Skeletal muscle satellite cell (primary cell): ENCODE data around the gene PRELID1.

ENCODE experiments used
- H3K27me3 ChIP-seq: 2 replicates; pipeline ENCODE4 v1.7.0; 2013; ENCODE audit warnings: low read length; ENCODE audit not compliant: control insufficient read depth, insufficient read depth
- H3K36me3 ChIP-seq: 2 replicates; pipeline ENCODE4 v1.7.0; 2013; ENCODE audit warnings: mild to moderate bottlenecking, control low read depth, low read length; ENCODE audit not compliant: insufficient read depth
- H3K4me1 ChIP-seq: 2 replicates; pipeline ENCODE4 v1.7.0; 2013; ENCODE audit warnings: low read length; ENCODE audit not compliant: control insufficient read depth, insufficient read depth
- H3K4me2 ChIP-seq: 2 replicates; pipeline ENCODE4 v1.7.0; 2013; ENCODE audit warnings: mild to moderate bottlenecking, low read length
- H3K4me3 ChIP-seq: 2 replicates; pipeline ENCODE4 v1.7.0; 2013; ENCODE audit warnings: low read length
- H3K9ac ChIP-seq: 2 replicates; pipeline ENCODE4 v1.7.0; 2013; ENCODE audit warnings: mild to moderate bottlenecking, low read depth, low read length, moderate library complexity
- H3K9me3 ChIP-seq: replicated peaks from 2 replicates; pipeline ENCODE4 v1.7.0; 2013; ENCODE audit warnings: mild to moderate bottlenecking, control low read depth, low read length

The PRELID1 gene

DNA sequence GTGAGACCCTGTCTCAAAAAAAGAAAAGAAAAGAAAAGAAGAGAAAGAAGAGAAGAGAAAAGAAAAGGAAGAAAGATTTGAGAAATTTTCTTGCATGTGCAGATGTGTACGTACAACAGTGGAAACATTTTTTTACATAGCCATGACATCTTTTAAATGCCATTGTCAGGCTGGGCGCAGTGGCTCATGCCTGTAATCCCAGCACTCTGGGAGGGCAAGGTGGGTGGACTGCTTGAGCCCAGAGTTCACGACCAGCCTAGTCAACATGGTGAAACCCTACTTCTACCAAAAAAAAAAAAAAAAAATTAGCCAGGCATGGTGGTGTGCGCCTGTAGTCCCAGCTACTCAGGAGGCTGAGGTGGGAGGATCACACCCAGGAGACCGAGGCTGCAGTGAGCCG is 41.3 kb downstream of the PRELID1 start:
- Histone ChIP-seq H3K27me3 (no peaks in the 10 kb centered on the region), H3K36me3 (peaks cover 32% of the 10 kb centered on the region), H3K4me1 (peaks cover 8% of the 10 kb centered on the region), H3K4me3 (no peak overlapping the region), H3K9ac (no peak overlapping the region), H3K4me2 (no peak overlapping the region), H3K9me3 (no peaks in the 10 kb centered on the region)

GRCh38 chr5:177346820-177347219 is 43.2 kb downstream of the PRELID1 start:
- Histone ChIP-seq H3K4me2 (no peak overlapping the region), H3K36me3 (peaks cover 27% of the 10 kb centered on the region), H3K27me3 (no peaks in the 10 kb centered on the region), H3K4me1 (peaks cover 19% of the 10 kb centered on the region), H3K9me3 (no peaks in the 10 kb centered on the region), H3K4me3 (no peak overlapping the region), H3K9ac (no peak overlapping the region)

DNA sequence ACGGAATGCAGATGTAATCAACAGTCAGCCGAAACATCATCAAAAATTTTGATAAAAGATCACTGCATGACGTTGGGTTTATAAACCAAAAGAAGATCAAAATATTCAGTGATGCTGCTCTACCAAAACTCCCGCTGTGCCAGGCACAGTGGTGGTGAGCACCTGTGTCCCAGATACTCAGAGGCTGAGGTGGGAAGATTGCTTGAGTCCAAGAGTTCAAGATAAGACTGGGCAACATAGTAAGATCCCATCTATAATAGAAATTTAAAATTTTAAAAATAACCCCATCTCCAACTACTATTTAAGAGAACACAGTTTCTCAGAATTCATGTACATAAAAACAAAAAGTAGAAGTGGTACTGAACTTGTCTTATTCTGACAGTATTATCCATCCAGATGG is 44.1 kb downstream of the PRELID1 start:
- peaks cover 27% of the 10 kb centered on the region for H3K36me3 ChIP-seq

GRCh38 chr5:177349362-177349647 is 45.7 kb downstream of the PRELID1 start:
- H3K36me3 ChIP-seq: peaks cover 20% of the 10 kb centered on the region
- no peak overlapping the region for H3K9ac ChIP-seq
- H3K9me3 ChIP-seq: no peaks in the 10 kb centered on the region
- peak overlapping the region; percentile 98 for H3K4me2 ChIP-seq
- H3K27me3 ChIP-seq: no peaks in the 10 kb centered on the region
- no peak overlapping the region for H3K4me3 ChIP-seq
- peaks cover 23% of the 10 kb centered on the region for H3K4me1 ChIP-seq

More for the DNA sequence above, 44.1 kb downstream of the PRELID1 start:
- Histone ChIP-seq H3K4me3 (no peak overlapping the region), H3K4me2 (no peak overlapping the region), H3K9ac (no peak overlapping the region), H3K27me3 (no peaks in the 10 kb centered on the region), H3K9me3 (no peaks in the 10 kb centered on the region), H3K4me1 (peaks cover 23% of the 10 kb centered on the region)

DNA sequence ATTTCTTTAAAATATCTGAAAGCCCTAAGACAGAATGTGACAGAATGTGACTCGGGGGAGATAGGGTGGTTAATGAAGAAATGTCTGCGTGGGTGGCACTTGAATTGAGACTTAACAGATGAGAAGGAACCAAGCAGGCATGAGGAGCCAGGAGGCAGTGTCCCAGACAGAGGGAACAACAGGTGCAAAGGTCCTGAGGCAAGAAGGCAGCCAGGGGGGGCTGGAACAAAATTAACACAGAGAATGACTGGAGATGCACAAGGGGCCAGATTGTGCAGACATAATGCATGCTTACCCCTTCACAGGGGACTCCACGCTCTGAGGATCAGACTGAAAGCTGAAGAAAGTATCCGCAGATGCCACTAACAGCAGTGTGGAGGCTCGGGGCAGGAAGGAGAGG is 46.2 kb downstream of the PRELID1 start:
- peaks cover 20% of the 10 kb centered on the region for H3K36me3 ChIP-seq
- peak overlapping the region; percentile 98 for H3K4me2 ChIP-seq
- no peaks in the 10 kb centered on the region for H3K9me3 ChIP-seq
- H3K4me3 ChIP-seq: peak overlapping the region; percentile 74
- peaks cover under 1% of the 10 kb centered on the region for H3K27me3 ChIP-seq
- peaks cover 23% of the 10 kb centered on the region for H3K4me1 ChIP-seq
- no peak overlapping the region for H3K9ac ChIP-seq

- H3K27me3 ChIP-seq: peaks cover 3% of the 10 kb centered on the region
- peak overlapping the region; percentile 98 for H3K4me2 ChIP-seq
- H3K9me3 ChIP-seq: no peaks in the 10 kb centered on the region
- peaks cover 20% of the 10 kb centered on the region for H3K36me3 ChIP-seq
- peak overlapping the region; percentile 96 for H3K9ac ChIP-seq
- peaks cover 23% of the 10 kb centered on the region for H3K4me1 ChIP-seq
- H3K4me3 ChIP-seq: peak overlapping the region; percentile 74
Measured at GRCh38 chr5:177350776-177351391, 47.3 kb downstream of the PRELID1 start.

DNA sequence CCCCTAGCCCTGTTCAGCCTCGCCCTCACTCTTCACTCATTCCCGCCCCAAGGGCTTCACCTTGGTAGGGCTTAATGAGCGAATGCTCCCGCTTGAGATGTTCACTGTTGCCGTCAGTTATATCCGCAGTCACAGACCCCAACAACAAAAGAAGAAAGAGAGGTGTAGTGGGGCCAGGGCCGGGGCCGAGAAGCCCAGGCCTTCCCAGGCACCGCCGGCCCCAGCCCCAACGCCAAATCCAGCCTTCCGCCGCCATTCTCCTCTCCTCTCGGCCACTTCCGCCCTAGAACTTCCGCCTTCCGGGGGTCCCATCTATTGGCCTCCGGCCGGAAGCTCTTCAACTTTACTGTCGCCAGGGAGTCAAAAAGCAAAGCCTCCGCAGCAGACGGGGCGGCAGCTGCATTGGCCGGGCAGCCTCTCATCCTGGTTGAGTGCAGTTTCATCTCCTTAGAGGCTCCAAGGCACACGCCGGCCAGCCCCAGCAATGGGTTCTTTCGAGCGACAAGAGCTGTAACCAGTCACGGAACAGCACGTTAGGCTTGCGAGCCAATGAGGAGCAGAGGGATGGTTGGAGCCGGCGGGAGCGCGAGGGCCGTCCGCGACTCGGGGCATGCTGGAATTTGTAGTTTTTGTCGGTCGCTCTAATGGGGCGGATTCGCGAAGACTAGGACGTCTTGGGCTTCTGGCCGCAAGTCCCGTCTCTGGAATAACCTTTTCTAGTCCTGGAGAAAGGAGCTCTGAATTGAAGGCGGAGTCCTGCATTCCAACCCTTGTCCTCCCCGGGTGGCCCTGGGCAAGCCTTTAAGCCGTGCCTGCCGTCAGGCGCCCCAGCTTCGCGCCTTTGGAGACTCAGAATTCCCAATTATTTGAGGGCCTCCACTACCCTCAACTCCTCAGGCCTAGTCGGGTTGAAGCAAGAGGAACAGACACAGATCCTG is 48.1 kb downstream of the PRELID1 start, which contains the start of gene LMAN2:
TSS of gene LMAN2 (minus strand) at position 277 of the 938 bp plus-strand sequence. CDS start at position 256, 21 bp downstream.
- H3K4me3 ChIP-seq: peak within 1 kb of the TSS; percentile 74
- H3K4me2 ChIP-seq: peak within 1 kb of the TSS; percentile 98
- peaks cover 23% of the 10 kb centered on the region for H3K4me1 ChIP-seq
- peaks cover 3% of the 10 kb centered on the region for H3K27me3 ChIP-seq
- H3K36me3 ChIP-seq: peaks cover 15% of the 10 kb centered on the region
- H3K9ac ChIP-seq: peak within 1 kb of the TSS; percentile 96
- no peaks in the 10 kb centered on the region for H3K9me3 ChIP-seq

GRCh38 chr5:177353093-177353492 is 49.5 kb downstream of the PRELID1 start:
- Histone ChIP-seq H3K9me3 (no peaks in the 10 kb centered on the region), H3K4me2 (no peak overlapping the region), H3K4me3 (no peak overlapping the region), H3K4me1 (peaks cover 27% of the 10 kb centered on the region), H3K27me3 (peaks cover 17% of the 10 kb centered on the region), H3K36me3 (peaks cover 3% of the 10 kb centered on the region), H3K9ac (no peak overlapping the region)

DNA sequence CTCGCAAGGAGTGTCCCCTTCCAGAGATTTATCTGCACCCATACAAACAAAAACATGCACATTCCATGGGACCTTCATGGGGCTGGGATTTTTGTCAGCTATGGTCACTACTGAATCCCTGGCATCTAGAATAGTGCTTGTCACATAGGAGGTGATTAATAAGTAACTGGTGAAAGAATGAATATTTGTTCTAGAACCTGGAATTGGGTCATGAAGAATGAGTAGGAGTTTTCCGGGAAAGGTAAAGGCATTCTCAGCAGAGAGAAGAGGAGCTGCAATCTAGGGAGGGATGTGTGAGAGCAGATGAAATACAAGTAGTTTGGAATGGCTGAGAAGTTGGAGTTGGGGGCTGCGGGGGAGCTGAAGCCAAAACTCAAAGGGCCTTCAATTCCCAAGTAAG is 50.7 kb downstream of the PRELID1 start:
- Histone ChIP-seq H3K4me3 (no peak overlapping the region), H3K4me2 (no peak overlapping the region), H3K27me3 (peaks cover 27% of the 10 kb centered on the region), H3K9ac (no peak overlapping the region), H3K4me1 (peaks cover 24% of the 10 kb centered on the region), H3K36me3 (peaks cover 1% of the 10 kb centered on the region), H3K9me3 (no peaks in the 10 kb centered on the region)

GRCh38 chr5:177354711-177355110 is 51.1 kb downstream of the PRELID1 start:
- H3K4me3 ChIP-seq: no peak overlapping the region
- no peaks in the 10 kb centered on the region for H3K9me3 ChIP-seq
- H3K4me1 ChIP-seq: peaks cover 21% of the 10 kb centered on the region
- H3K4me2 ChIP-seq: no peak overlapping the region
- H3K9ac ChIP-seq: no peak overlapping the region
- peaks cover 32% of the 10 kb centered on the region for H3K27me3 ChIP-seq
- H3K36me3 ChIP-seq: no peaks in the 10 kb centered on the region

DNA sequence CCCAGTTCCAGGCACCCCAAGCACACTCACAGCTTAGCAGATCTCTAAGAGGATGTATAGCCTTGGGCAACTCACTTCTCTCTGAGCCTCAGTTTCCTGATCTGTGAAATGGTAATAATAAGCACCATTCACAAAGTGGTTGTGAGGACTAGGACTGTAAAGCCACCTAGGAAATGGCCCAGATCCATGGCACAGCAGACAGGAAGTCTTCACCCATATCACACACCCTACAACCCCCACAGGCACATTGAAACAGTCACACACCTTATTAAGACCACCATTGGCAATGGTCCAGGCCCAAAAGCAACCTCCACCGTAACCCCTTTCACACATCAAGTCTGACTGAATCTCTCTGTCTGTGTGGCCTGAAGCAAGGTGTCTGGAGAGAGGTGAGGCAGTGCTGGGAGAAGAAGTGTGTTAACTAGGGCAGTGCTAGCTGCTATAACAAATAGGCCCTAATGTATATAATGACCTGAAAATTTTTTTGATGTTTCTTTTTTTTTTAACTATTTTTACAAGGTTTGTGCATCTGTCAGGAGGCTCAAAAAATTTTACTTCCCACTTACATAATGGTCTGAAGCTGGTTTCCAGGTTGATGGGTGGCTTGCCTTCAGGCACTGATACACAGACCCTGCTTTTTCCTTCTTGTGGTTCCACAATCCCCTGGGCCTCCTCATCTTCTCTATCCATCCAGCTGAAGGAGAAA is 51.7 kb downstream of the PRELID1 start:
- no peaks in the 10 kb centered on the region for H3K36me3 ChIP-seq
- H3K4me2 ChIP-seq: no peak overlapping the region
- peaks cover 15% of the 10 kb centered on the region for H3K4me1 ChIP-seq
- H3K9me3 ChIP-seq: no peaks in the 10 kb centered on the region
- no peak overlapping the region for H3K9ac ChIP-seq
- peaks cover 36% of the 10 kb centered on the region for H3K27me3 ChIP-seq
- H3K4me3 ChIP-seq: no peak overlapping the region
